GM21825 (cell line): ENCODE results near the gene CCN5.
"Not testable (repeated sequence)": the region's sequence is repeated elsewhere in the genome, so short reads cannot be mapped to it uniquely, and the experiment has no call there.

Source experiments
- ATAC-seq: cut with Tn5 transposase; IDR thresholded peaks from one replicate; pipeline ENCODE4 v1.9.1; 2021; ENCODE audit warnings: mild to moderate bottlenecking, moderate library complexity; ENCODE audit not compliant: unreplicated experiment

Gene CCN5

GRCh38 chr20:44694159-44694558 lies 21.0 kb upstream of the CCN5 start:
- ATAC-seq: no peak

- ATAC-seq: no peak
Observed at GRCh38 chr20:44695295-44695673, 19.9 kb upstream of the CCN5 start.

DNA sequence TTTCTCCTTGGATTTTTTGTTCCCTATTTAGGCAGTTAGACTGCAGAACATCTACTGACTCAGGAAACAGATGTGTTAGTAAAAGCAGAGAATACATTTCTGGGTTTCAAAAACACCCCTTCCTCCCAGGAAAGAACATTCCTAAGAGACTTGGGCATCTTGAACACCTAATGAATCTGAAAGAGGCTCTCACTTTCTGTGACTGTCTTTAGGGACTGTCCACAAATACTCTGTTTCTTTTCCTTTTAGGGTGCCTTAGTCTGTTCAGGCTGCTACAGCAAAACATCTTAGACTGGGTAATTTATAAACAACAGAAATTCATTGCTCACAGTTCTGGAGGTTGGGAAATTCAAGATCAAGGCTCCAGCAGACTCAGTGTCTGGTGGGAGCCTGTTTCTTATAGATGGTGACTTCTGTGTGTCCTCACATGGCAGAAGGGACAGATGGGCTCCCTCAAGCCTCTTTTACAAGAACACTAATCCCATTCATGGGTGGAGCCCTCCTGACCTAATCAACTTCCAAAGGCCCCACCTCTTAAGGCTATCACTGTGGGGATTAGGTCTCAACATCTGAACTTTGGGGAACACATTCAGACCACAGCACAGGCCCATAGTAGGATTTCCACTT lies 19.4 kb upstream of the CCN5 start:
- no peak for ATAC-seq

DNA sequence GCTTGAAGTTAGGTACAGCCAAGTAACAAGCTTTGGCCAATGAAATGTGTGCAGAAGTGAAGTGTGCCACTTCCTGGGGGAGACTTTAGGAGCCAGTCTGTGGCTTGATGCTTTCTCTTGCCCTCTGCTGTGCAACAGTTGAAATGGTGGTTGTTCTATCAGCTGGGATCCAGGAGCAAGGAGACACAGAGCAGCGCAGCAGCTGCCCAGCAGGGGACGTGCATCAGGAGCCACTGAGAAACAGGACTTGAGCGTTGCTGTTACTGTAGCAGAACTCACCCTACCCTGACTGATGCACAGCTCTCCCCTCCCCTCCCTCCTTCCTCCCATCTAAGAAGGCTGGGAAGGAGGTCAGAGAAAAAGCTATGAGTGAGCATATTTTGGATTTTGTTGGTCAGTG lies 18.9 kb upstream of the CCN5 start:
- ATAC-seq: no peak

DNA sequence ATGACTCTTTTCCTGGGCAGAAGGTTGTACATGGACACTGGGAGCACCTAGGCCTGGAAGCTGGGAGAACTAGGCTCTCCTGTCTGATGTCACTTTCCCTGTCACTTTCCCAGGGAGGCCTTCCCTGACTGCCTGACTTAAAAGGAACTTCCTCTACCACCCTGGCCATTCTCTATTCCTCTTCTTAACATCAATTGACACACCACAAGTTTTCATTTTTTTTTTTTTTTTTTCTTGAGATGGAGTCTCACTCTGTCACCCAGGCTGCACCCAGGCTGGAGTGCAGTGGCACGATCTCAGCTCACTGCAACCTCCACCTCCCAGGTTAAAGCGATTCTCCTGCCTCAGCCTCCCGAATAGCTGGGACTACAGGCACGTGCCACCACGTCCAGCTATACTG lies 18.1 kb upstream of the CCN5 start:
- ATAC-seq: not testable (repeated sequence)

DNA sequence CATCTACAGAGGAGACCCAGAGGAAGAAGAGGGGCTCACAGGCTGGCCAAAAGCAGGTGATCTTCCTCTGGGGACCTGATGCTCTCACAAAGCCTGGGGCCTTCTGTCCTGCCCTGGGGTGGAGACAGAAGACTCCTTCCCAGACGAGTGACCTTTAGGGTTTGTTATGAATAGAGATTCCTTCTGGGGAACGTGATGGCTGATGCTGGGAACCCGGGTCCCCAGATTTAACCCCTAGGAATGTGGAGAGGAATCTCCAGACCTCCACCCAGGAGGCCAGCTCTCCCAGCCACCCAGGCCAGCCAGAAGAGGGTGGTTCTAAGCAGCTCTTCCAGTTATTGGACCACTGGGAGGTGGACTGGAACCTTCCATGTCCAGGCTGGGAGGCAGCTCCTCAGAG lies 16.8 kb upstream of the CCN5 start:
- no peak for ATAC-seq

DNA sequence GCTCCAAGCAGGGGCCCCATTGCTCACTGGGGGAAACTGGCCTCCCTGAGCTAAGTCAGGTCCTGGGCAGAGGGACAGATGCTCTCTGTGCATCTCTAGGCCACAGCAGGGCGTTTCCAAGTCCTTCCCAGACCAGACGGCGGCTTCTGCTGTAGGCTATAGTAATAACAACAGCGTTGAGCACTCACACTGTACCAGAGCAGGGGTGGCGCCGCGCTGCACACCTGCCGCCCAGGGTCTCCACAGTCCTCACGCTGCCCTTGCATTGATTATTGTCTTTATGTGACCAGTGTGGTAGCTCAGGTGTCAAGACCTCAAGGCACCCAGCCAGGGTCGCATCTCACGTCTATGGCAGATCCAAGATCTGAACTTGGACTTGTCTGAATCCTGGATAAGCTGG lies 14.9 kb upstream of the CCN5 start:
- ATAC-seq: no peak

- ATAC-seq: no peak
Observed at GRCh38 chr20:44701118-44701857, 13.9 kb upstream of the CCN5 start.

DNA sequence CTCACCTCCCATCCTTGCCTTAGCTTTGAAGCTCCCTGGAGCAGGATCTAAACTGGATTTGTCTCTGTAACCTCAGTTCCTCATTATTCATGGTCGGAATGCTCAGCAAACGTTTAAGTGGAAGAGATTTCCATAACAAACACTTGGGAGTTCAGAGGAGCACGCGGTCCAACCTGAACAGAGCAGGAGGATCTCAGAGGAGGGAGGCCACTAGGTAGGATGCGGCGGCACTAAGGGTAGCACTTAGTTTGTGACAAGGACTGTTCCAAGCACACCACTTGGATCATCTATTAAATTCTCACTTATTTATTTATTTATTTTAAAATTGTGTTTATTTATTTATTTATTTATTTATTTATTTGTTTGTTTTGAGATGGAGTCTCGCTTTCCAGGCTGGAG lies 13.3 kb upstream of the CCN5 start:
- no peak for ATAC-seq

- peak; percentile 53 for ATAC-seq
Observed at GRCh38 chr20:44702776-44703175, 12.4 kb upstream of the CCN5 start.

DNA sequence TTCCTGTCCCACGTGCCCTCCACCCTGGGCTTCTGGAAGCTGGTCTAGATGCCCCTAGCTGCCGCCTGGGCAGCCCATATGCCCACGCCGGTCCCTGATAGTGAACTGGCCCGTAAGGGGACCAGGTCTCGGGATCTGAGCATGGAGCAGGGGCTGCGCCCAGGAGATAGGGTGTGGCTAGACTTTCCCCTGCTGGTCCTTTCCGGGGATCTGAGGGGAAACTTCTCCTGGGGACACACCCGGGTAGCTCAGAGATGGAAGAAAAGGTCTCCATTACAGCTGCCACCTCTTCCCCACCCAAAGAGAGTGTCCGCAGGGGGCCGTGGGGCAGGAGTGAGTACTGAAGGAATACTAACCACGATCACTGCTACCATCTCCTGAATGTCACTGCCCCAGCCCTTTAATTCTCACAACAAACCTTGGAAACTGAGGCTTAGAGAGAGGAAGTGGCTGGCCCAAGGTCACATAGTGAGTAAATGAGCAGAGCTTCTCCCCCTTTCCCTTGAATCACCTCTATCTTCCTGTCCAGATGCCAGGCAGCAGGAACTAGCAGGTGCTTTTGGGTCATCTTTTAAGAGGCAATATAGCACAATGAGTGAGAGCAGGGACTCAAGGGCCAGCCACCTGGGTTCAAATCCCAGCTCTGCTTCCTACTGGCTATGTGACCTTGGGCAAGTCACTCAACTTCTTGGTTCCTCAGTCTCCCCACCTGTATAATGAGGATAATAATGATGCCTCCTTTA lies 11.8 kb upstream of the CCN5 start:
- peak; percentile 17 for ATAC-seq

GRCh38 chr20:44703956-44704488 lies 11.1 kb upstream of the CCN5 start:
- ATAC-seq: no peak

GRCh38 chr20:44704551-44704971 lies 10.6 kb upstream of the CCN5 start:
- no peak for ATAC-seq

DNA sequence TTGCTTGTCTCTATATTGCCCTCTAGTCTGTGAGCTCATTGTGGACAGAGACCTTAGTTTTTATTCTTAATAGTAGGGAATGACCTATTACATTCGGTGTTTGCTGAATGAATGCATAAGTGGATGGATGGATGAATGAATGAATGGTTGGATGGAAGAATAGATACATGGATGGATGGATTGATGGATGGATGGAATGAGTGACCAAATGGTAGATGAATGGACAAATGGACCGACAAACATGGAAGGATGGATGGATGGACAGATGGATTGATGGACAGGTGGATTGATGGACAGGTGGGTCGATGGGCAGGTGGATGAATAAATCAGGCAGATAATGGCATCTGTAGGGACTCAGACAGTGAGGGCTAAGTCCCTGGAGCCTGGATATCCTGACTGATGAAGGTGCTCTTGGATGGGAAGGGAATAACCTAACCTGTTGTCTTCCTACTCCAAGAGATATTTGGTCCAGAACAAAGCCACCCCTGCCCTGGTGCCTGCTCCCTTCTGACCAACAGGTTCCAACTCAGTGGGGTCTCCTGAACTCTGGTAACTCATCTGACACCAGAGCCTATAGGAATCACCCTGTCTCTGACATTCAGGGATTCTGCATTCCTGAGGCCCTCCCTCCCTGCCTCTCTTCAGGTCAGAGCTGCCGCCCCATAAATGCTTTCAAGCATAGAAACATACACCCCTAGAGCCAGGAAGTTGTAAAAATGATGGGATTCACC lies 9.6 kb upstream of the CCN5 start:
- no peak for ATAC-seq

DNA sequence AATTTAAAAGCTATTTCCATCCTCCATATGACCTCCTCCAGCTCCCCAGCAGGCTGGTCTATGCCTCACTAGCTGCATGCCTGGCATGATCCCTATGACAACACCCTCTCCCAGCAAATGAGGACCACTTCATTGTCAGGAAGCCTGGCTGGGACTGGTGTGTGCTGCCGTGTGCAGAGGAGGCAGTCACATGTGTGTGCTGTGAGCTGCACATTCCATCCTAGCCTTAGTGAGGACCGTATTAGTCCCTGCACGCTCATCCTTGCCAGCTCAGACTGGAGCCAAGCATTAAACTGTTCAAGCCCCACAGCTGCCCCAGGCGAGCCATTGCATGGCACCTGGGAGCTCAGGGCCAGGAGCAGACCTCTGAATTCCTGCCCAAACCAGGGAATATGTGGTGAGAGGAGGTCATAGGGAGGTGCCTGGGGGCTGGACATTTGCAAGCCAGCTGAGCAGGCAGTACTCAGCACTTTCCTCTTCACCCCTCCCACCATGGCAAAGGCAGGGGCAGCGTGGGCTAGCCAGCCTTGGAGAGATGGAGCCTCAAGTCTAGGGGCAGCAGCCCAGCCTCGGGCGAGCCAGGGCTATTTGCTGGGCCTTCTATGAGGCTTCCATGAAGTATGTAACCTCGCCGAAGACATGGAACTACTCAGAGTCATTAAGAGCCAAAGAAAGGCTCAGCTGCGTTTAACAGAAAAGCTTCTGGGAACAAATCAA lies 8.7 kb upstream of the CCN5 start:
- no peak for ATAC-seq

DNA sequence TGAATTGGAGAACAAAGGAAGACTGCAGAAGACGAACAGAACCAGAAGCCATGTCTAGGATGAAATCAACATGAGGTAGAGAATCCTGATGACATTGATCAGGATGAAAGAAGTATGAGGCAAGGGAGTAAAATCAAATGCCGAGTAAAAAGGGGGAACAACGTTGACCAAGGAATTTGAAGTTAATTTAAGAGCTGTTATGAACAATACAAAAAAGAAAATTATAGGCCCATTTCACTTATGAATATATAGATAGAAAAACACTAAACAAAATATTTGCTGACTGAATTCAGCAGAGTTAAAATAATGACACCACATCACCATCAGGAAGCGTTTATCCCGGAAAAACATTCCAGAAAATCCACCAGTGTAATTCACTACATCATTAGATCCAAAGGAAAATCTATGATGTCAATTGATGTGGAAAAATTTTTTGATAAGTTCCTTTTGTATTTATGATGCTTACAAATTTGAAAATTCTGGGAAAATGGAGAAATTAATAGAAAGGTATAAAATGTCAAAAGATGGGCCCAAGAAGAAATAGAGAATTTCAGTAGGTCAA lies 8.1 kb upstream of the CCN5 start:
- no peak for ATAC-seq

DNA sequence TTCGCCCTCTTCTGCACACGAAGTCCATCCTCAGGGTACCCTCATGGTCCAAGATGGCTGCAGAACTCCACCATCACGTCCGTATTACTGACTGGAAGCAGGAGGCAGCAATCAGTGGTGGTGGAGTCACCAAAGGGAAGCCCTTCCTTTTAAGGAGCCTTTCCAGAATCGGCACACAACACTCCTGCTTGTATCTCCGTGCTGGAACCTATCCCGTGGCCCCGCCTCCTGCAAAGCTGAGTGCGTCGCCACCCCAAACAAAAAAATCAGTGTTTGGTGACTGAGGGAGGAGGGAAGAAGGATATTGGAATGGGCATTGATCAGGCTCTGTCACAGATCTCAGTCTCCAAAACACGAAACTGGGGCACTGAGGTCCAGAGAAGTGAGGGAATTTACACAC lies 5.8 kb upstream of the CCN5 start:
- ATAC-seq: no peak

DNA sequence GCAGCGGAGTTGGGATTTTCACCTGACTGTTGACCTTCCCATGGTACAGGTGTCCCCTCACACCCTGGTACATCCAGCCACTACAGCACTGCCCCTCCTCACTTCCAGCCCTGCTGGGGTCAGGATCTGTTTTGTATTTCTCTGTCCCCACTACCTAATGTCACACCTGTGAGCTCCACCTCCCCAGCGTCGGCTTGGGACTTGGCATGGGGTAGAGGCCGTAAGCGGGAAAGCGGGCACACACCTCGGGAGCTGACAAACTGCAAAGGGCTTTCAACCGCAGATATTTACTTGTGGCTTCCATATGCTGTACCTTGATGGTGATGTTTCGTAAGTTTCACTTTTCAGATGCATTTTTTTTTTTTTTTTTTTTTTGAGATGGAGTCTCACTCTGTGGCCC lies 5.4 kb upstream of the CCN5 start:
- no peak for ATAC-seq

DNA sequence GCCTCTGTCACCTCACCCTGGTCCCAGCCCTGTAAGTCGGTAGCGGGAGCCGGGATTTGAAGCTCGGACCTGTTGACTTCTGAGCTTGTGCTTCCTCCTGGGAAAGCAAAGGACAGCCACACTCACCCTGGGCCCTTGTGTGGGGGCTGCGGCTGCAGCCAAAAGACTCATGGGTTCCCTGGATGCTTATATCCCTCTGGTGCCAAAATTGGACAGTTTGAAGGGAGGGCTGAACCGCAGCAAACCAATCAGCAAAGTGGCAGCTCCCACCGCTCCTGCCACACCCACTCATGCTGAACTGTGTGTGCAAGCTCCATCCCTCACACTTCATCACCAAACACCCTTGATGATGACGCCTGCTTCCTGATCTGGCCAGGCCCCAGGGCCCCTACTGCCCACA lies 3.9 kb upstream of the CCN5 start:
- ATAC-seq: no peak

DNA sequence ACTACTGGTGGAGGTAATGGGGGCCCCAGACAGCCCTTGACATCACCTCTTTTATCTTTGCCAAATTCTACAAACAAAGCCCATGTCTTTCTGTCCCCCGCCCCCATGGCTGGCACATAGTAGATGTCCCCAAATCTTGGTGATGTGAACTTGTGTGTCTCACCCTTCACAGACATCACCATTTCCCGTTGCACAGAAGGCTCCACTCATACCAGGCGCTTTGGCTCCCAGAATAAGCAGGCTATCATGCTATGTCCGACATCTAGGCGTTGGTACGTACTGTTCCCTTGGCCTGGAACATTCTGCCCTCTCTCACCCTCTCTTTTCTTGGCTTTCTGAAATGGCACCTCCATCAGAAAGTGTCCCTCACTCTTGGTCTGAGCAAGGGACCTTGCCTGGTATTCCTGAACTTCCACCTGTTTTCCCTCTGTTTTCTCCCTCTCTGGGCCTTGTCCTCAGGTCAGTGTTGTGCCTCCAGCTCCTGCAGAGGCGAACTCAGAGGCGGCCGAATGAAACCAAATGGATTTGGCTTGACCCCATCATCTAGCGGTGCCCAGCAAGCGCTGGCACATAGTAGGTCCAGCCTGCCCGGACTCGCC lies 968 bp upstream of the CCN5 start:
- no peak for ATAC-seq
